ENCODE data around the gene HDGF.

DNA sequence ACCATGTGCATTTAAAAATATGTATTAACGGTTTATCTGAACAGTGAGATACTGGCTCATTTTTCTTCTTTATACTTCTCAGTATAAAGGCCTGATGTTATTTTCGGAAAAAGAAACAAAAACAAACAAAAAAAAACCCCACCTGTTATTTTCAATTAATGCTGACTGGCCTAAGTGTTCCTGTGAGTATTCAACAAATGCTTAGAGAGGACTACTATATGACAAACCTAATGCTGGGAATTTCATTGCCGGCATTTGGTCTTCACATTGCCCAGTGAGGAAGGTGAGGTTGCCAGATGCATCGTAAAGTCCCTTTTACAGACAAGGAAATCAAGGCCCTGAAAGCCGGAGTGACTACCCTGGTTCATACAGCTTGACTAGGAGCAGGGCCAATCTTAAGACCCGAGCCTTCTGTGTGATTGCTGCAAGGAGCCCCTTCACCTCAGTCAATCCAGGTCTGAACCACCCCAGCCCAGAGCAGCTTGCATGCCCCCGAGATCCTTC, 11.2 kb downstream of the HDGF start:
- TF ChIP-seq POLR2A (IDR thresholded peaks at IDR 0.05; ENCODE audit: low read length) = no peak
- TF ChIP-seq GATA1 (IDR thresholded peaks at IDR 0.05; ENCODE audit: low read depth, low read length) = no peak
